OCI-LY3 (cell line): Measurements from ENCODE around the gene PDE4D.

Experiments
- H2AFZ ChIP-seq: fragments of 200-600, 300-600 bp; shearing (Covaris generic); 2 replicates; pipeline ENCODE4 v1.6.0; 2014; ENCODE audit warnings: antibody characterized with exemption, low read depth, low read length
- H3K27ac ChIP-seq: fragments of 200-600, 300-600 bp; sonication (generic); 2 replicates; pipeline ENCODE4 v1.5.1; 2014; ENCODE audit warnings: mild to moderate bottlenecking, low read length, moderate library complexity, mixed read lengths
- H3K27me3 ChIP-seq: fragments of 200-600, 300-600 bp; sonication (generic); 2 replicates; pipeline ENCODE4 v1.6.1; 2014; ENCODE audit warnings: low read depth, low read length, mixed read lengths
- H3K36me3 ChIP-seq: fragments of 200-600, 300-600 bp; sonication (generic); replicated peaks from 2 replicates; pipeline ENCODE3; 2014; ENCODE audit warnings: low read depth, low read length, mixed read lengths
- H3K4me1 ChIP-seq: fragments of 300-600, 200-600 bp; sonication (generic); 2 replicates; pipeline ENCODE4 v1.6.1; 2014; ENCODE audit warnings: low read length, mixed read lengths
- H3K4me2 ChIP-seq: fragments of 200-600, 300-600 bp; sonication (generic); 2 replicates; pipeline ENCODE4 v1.6.1; 2014; ENCODE audit warnings: low read length, mixed read lengths
- H3K4me3 ChIP-seq: fragments of 300-600, 200-600 bp; sonication (generic); 2 replicates; pipeline ENCODE4 v1.5.1; 2014; ENCODE audit warnings: antibody characterized with exemption, mild to moderate bottlenecking, low read length, moderate library complexity
- H3K79me2 ChIP-seq: fragments of 300-600, 200-600 bp; shearing (Covaris generic); 2 replicates; pipeline ENCODE4 v1.6.1; 2014; ENCODE audit warnings: mild to moderate bottlenecking, low read length, mixed read lengths
- H3K9ac ChIP-seq: fragments of 300-600, 200-600 bp; shearing (Covaris generic); 2 replicates; pipeline ENCODE4 v1.6.0; 2014; ENCODE audit warnings: mild to moderate bottlenecking, low read length, moderate library complexity
- H3K9me3 ChIP-seq: fragments of 200-600, 300-600 bp; shearing (Covaris generic); 2 replicates; pipeline ENCODE4 v1.6.1; 2014; ENCODE audit warnings: low read length, mixed read lengths; ENCODE audit not compliant: insufficient read depth
- H4K20me1 ChIP-seq: fragments of 200-600, 300-600 bp; sonication (generic); 2 replicates; pipeline ENCODE4 v1.6.1; 2016; ENCODE audit warnings: low read length, mixed read lengths; ENCODE audit not compliant: insufficient read depth
- EZH2phosphoT487 ChIP-seq: fragments of 200-600 bp; shearing (Covaris generic); IDR thresholded peaks from 2 replicates; pipeline ENCODE4 v1.6.1; 2018; ENCODE audit warnings: antibody characterized with exemption, mixed run types, low read depth
- TF ChIP-seq, protein P1 (sequence below): fragments of 200-600, 300-600 bp; sonication (generic); IDR thresholded peaks from 2 replicates; pipeline ENCODE4 v1.5.1; 2014; ENCODE audit warnings: antibody characterized with exemption, low read length, low read depth

The PDE4D gene

GRCh38 chr5:59604111-59604510 lies 289.4 kb downstream of the PDE4D start:
- H3K4me2 ChIP-seq: no peak overlapping the region
- H3K27ac ChIP-seq: no peak overlapping the region
- peaks cover 7% of the 10 kb centered on the region for H3K4me1 ChIP-seq
- H3K9me3 ChIP-seq: no peaks in the 10 kb centered on the region
- no peak overlapping the region for H3K4me3 ChIP-seq
- no peaks in the 10 kb centered on the region for H3K36me3 ChIP-seq
- TF ChIP-seq, protein P1, sequence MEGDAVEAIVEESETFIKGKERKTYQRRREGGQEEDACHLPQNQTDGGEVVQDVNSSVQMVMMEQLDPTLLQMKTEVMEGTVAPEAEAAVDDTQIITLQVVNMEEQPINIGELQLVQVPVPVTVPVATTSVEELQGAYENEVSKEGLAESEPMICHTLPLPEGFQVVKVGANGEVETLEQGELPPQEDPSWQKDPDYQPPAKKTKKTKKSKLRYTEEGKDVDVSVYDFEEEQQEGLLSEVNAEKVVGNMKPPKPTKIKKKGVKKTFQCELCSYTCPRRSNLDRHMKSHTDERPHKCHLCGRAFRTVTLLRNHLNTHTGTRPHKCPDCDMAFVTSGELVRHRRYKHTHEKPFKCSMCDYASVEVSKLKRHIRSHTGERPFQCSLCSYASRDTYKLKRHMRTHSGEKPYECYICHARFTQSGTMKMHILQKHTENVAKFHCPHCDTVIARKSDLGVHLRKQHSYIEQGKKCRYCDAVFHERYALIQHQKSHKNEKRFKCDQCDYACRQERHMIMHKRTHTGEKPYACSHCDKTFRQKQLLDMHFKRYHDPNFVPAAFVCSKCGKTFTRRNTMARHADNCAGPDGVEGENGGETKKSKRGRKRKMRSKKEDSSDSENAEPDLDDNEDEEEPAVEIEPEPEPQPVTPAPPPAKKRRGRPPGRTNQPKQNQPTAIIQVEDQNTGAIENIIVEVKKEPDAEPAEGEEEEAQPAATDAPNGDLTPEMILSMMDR: no peak
- no peak for TF ChIP-seq EZH2phosphoT487
- no peaks in the 10 kb centered on the region for H3K79me2 ChIP-seq
- H4K20me1 ChIP-seq: no peaks in the 10 kb centered on the region
- H2AFZ ChIP-seq: no peak overlapping the region
- H3K9ac ChIP-seq: no peak overlapping the region
- no peaks in the 10 kb centered on the region for H3K27me3 ChIP-seq

GRCh38 chr5:59600998-59601397 lies 292.5 kb downstream of the PDE4D start:
- H3K27me3 ChIP-seq: no peaks in the 10 kb centered on the region
- H4K20me1 ChIP-seq: no peaks in the 10 kb centered on the region
- no peak overlapping the region for H3K9ac ChIP-seq
- no peak overlapping the region for H3K27ac ChIP-seq
- no peaks in the 10 kb centered on the region for H3K36me3 ChIP-seq
- no peak overlapping the region for H3K4me2 ChIP-seq
- H3K9me3 ChIP-seq: no peaks in the 10 kb centered on the region
- H2AFZ ChIP-seq: no peak overlapping the region
- H3K4me3 ChIP-seq: no peak overlapping the region
- TF ChIP-seq EZH2phosphoT487: no peak
- TF ChIP-seq, protein P1: no peak
- no peaks in the 10 kb centered on the region for H3K4me1 ChIP-seq
- H3K79me2 ChIP-seq: no peaks in the 10 kb centered on the region

DNA sequence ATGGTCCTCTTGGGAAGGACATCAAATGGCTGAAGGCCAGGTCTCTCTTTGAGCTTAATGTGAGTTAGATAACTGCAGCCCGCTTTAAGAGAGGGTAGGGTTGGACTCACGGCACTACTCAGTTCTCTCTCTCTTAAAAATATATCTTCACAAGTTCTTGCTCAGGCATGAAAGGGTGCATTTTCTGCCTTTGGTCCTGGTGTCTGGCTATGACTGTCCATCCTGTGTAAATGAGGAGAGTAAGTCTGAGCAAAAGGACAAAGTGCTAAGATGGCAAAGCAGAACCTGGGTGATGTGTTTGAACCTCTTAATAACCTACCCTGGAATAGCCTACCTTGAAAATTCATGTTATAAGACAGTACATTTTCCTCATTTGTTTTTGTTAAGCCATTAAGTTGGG lies 293.4 kb downstream of the PDE4D start:
- Histone ChIP-seq H3K27me3 (no peaks in the 10 kb centered on the region), H3K4me2 (no peak overlapping the region), H3K4me3 (no peak overlapping the region), H4K20me1 (no peaks in the 10 kb centered on the region), H3K36me3 (no peaks in the 10 kb centered on the region), H3K79me2 (no peaks in the 10 kb centered on the region), H3K4me1 (no peaks in the 10 kb centered on the region), H3K9ac (no peak overlapping the region), H3K9me3 (no peaks in the 10 kb centered on the region), H3K27ac (no peak overlapping the region), H2AFZ (no peak overlapping the region)
- TF ChIP-seq EZH2phosphoT487: no peak
- TF ChIP-seq, protein P1: no peak

- H3K36me3 ChIP-seq: no peaks in the 10 kb centered on the region
- H3K9me3 ChIP-seq: no peaks in the 10 kb centered on the region
- H3K4me2 ChIP-seq: no peak overlapping the region
- H3K27ac ChIP-seq: no peak overlapping the region
- no peaks in the 10 kb centered on the region for H3K79me2 ChIP-seq
- H3K9ac ChIP-seq: no peak overlapping the region
- no peaks in the 10 kb centered on the region for H3K4me1 ChIP-seq
- no peaks in the 10 kb centered on the region for H3K27me3 ChIP-seq
- no peaks in the 10 kb centered on the region for H4K20me1 ChIP-seq
- TF ChIP-seq, protein P1: no peak
- no peak for TF ChIP-seq EZH2phosphoT487
- no peak overlapping the region for H2AFZ ChIP-seq
- no peak overlapping the region for H3K4me3 ChIP-seq
Observed at GRCh38 chr5:59599729-59600128, 293.8 kb downstream of the PDE4D start.
